Stimulated activated CD4-positive, alpha-beta T cell treated with anti-CD3 and anti-CD28 coated beads, Interleukin-4, amount 100 ng/mL, for 48 hours (primary cell): ENCODE measurements around the gene LRBA.

Experiments
- DNase-seq, 2 donors: peaks; one replicate each; pipeline ENCODE4 v3.0.0-alpha.2; 2020; ENCODE audit warnings: low read depth in 2 of 2

LRBA gene

GRCh38 chr4:150501009-150501727 lies 513.9 kb downstream of the LRBA start:
- no peak for DNase-seq

GRCh38 chr4:150497612-150498011 lies 517.5 kb downstream of the LRBA start:
- DNase-seq: no peak

GRCh38 chr4:150495550-150495949 lies 519.5 kb downstream of the LRBA start:
- DNase-seq: no peak

- DNase-seq: no peak
Measured at GRCh38 chr4:150493851-150494250, 521.2 kb downstream of the LRBA start.

GRCh38 chr4:150491132-150492049 lies 523.7 kb downstream of the LRBA start:
- no peak for DNase-seq

GRCh38 chr4:150482581-150482980 lies 532.5 kb downstream of the LRBA start:
- no peak for DNase-seq

- no peak for DNase-seq
Measured at GRCh38 chr4:150479657-150480056, 535.4 kb downstream of the LRBA start.

GRCh38 chr4:150477869-150478268 lies 537.2 kb downstream of the LRBA start:
- DNase-seq: no peak

- DNase-seq: no peak
Measured at GRCh38 chr4:150476776-150477175, 538.3 kb downstream of the LRBA start.

GRCh38 chr4:150475763-150476162 lies 539.3 kb downstream of the LRBA start:
- no peak for DNase-seq

- no peak for DNase-seq
Measured at GRCh38 chr4:150464523-150464922, 550.6 kb downstream of the LRBA start.

GRCh38 chr4:150462743-150463142 lies 552.3 kb downstream of the LRBA start:
- DNase-seq: no peak

- DNase-seq: no peak
Measured at GRCh38 chr4:150461957-150462356, 553.1 kb downstream of the LRBA start.

GRCh38 chr4:150457802-150458201 lies 557.3 kb downstream of the LRBA start:
- no peak for DNase-seq

GRCh38 chr4:150451883-150452282 lies 563.2 kb downstream of the LRBA start:
- no peak for DNase-seq

GRCh38 chr4:150447356-150447755 lies 567.7 kb downstream of the LRBA start:
- DNase-seq: no peak

- no peak for DNase-seq
Measured at GRCh38 chr4:150439451-150439933, 575.6 kb downstream of the LRBA start.

GRCh38 chr4:150436598-150437370 lies 578.3 kb downstream of the LRBA start:
- DNase-seq: peak in 1 of 2 donors; percentile 2

GRCh38 chr4:150431221-150431620 lies 583.9 kb downstream of the LRBA start:
- DNase-seq: no peak

- DNase-seq: no peak
Measured at GRCh38 chr4:150425161-150425560, 589.9 kb downstream of the LRBA start.

- no peak for DNase-seq
Measured at GRCh38 chr4:150423503-150423902, 591.6 kb downstream of the LRBA start.

GRCh38 chr4:150423074-150423473 lies 592.0 kb downstream of the LRBA start:
- DNase-seq: no peak
